Measurements from ENCODE around the gene RABGAP1L. TPM values are rescaled to one million over a fixed set of nuclear protein-coding genes. Genes with fewer than 3 reads are reported as not detected.
"Not testable (repeated sequence)": the region's sequence is repeated elsewhere in the genome, so short reads cannot be mapped to it uniquely, and the experiment has no call there.

RABGAP1L gene
- total RNA-seq, 1 experiment from 2014 or later = 20.2 TPM

- no peak for DNase-seq (ENCODE audit: low spot score)
Measured at GRCh38 chr1:174289644-174290310, 130.5 kb downstream of the RABGAP1L start.

DNA sequence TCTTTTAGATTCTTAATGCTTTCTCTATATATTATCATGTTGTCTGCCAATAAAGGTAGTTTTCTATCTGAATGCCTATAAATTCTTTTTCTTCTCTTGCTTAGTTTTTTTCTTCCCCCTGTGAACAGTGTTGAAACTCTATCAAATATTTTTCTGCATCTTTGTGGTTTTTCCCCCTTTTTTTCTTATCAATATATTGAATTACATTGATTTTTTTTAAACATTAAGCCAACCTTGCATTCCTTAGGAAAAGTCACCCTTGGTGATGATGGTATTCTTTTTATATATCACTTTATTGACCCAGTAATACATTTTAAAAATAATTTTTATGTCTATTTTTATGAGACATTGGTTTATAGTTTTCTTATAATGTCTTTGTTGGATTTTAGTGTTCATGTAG lies 131.7 kb downstream of the RABGAP1L start:
- no peak for DNase-seq (ENCODE audit: low spot score)

DNA sequence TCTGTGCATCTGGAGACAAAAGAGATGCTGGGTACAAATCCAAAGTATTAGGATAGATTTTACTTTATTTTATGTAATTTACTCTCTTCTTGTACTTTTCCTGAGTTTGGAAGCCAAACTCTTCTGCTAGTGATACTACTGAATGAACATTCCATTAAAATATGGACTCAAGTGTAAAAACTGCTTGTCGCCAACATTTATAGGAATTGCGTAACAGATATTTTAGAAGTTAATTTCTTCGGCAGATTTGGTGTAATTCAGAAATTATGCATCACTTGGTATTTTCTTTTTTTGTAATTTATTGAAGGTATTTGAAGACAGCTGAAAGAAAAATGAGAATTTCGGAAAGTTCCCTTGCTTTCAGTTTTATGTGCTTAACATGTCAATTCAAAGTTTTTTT lies 137.0 kb downstream of the RABGAP1L start:
- DNase-seq (ENCODE audit: low spot score) = no peak

DNA sequence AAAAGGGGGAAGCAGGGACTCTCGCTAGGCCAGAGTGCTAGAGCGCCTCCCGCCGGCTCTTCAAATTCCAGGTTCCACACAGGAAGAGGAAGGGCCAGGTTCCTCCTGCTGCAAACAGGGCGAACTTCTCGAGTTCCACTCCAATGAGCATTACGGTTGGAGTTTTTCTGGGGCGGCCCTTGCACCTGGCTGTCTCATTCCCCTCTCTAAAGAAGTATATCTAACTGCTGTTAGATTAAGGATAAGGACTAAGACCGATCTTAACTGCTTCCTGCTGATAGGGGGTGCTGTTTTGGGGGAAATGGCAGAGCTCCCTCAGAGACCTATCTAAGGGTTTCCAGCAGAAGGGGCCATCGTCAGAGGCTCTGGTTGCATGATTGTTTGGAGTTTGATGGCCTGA lies 138.0 kb downstream of the RABGAP1L start:
- no peak for DNase-seq (ENCODE audit: low spot score)

- no peak for DNase-seq (ENCODE audit: low spot score)
Measured at GRCh38 chr1:174301295-174302077, 142.2 kb downstream of the RABGAP1L start.

GRCh38 chr1:174308604-174309003 lies 149.3 kb downstream of the RABGAP1L start:
- no peak for DNase-seq (ENCODE audit: low spot score)

GRCh38 chr1:174309490-174309889 lies 150.2 kb downstream of the RABGAP1L start:
- DNase-seq (ENCODE audit: low spot score) = no peak

DNA sequence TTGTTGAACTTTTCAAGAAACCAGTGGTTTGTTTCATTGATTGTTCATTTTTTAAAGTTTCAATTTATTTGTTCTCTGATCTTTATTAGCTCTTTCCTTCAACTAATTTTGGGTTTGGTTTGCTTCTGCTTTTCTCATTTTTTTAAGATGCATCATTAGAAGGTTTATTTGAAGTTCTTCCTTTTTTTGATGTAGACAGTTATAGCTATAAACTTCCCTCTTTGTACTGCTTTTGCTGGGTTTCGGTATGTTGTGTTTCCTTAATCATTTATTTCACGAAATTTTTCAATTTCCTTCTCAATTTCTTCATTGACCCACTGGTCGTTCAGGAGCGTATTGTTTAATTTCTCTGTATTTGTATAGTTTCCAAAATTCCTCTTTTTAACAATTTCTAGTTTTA lies 155.1 kb downstream of the RABGAP1L start:
- DNase-seq (ENCODE audit: low spot score) = no peak

DNA sequence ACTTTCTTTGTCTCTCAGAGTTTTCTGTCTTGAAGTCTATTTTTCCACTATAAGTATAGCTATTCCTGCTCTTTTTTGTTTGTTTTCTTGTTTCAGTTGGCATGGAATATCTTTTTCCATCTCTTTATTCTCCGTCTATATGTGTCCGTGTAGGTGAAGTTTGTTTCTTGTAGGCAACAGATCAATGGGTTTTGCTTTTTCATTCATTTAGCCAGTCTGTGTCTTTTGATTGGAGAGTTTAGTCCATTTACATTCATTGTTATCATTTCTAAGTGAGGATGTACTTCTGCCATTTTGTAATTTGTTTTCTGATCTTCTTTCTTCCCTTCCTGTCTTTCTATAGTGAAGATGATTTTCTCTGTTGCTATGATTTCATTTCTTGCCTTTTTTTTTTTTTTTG lies 155.9 kb downstream of the RABGAP1L start:
- no peak for DNase-seq (ENCODE audit: low spot score)

GRCh38 chr1:174320897-174321296 lies 161.6 kb downstream of the RABGAP1L start:
- DNase-seq (ENCODE audit: low spot score) = not testable (repeated sequence)

- no peak for DNase-seq (ENCODE audit: low spot score)
Measured at GRCh38 chr1:174322202-174322862, 163.0 kb downstream of the RABGAP1L start.

DNA sequence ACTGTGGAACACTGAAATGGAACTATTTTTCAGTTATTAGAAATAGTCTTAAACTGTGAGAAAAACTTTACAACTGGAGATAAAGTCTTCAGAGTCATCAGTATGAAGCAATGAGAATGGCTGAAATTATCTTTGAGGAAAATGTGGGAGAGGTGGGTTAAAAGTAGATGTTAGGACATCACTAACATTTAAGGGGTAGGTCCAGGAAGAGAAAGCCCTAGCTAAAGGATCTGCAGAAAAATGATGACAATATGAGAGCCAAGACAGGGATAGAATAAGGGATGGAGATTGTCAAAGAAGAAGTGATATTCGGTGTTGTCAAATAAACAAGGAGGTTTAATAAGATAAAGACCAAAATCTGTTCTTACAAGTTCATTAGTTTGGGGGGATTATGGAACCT lies 165.2 kb downstream of the RABGAP1L start:
- DNase-seq (ENCODE audit: low spot score) = no peak

DNA sequence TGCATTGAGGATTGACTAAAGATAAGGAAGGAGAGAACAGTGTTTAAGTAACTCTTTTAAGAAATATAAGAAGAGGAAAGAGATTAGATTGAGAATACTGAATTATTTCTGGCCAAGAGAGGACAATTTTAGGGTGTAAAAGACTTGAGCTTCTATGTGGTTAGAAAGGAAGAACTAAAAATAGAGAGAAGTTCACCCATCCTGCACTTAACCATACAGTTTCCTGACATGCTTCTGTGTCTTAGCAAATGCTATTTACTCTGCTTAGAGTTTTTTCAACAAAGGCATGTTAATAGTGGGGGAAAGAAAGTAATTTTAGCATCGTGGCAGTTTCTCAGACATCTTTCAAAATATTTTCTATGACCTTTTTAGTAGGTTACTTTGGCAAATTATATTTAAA lies 165.6 kb downstream of the RABGAP1L start:
- DNase-seq (ENCODE audit: low spot score) = no peak

DNA sequence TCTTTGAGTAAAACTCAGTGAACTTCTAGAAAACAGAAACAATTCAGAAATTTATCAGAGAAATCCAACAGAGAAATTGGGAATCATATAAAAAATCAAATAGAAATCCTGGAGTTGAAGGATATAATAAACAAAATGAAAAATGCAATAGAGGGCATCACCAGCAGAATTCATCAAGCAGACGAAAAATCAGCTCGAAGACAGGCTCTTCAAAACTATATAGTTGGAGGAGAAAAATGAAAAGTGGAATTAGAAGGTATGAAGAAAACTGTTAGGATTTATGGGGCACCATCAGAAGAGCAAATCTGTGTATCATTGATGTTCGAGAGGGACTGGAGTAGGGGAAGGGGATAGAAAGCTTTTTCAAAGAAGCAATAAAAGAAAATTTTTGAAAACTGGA lies 167.0 kb downstream of the RABGAP1L start:
- DNase-seq (ENCODE audit: low spot score) = no peak

DNA sequence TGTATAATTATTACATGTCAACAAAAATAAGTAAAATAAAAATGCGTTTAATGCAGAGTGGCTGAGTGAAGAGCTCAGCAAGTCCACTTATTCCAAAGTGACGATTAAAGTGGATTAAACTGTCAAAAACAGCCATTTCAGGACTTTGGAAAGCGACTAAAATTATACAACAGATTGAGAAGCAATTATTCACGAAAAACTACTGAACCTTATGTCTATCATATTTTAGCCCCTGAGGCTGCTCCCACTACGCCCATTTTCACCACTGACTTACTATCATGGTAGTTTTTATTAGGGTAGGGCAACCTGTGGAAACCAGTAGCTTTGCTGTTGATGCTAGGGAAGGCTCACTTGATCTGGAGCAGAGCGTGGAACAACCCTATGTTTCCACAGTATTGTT lies 174.1 kb downstream of the RABGAP1L start:
- no peak for DNase-seq (ENCODE audit: low spot score)

- DNase-seq (ENCODE audit: low spot score) = no peak
Measured at GRCh38 chr1:174337000-174337681, 177.8 kb downstream of the RABGAP1L start.

DNA sequence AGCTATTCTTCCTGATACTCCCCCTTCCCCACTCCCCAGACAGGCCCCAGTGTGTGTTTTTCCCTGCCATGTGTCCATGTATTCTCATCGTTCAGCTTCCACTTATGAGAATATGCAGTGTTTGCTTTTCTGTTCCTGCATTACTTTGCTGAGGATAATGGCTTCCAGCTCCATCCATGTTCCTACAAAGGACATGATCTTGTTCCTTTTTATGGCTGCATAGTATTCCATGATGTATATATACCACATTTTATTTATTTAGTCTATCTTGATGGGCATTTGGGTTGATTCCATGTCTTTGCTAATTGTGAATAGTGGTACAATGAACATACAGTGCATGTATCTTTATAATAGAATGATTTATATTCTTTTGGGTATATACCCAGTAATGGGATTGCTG lies 181.1 kb downstream of the RABGAP1L start:
- DNase-seq (ENCODE audit: low spot score) = not testable (repeated sequence)

GRCh38 chr1:174344162-174344561 lies 184.8 kb downstream of the RABGAP1L start:
- DNase-seq (ENCODE audit: low spot score) = no peak

DNA sequence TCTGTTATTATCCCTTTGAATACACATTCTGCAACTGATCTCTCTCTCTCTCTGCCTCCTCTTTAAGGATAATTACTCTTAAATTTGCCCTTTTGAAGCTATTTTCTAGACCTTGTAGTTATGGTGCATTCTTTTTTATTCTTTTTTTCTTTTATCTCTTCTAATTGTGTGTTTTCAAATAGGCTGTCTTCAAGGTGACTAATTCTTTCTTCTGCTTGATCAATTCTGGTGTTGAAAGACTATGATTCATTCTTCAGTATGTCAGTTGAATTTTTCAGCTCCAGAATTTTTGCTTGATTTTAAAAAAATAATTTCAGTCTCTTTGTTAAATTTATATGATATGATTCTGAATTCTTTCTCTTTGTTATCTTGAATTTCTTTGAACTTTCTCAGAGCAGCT lies 192.8 kb downstream of the RABGAP1L start:
- no peak for DNase-seq (ENCODE audit: low spot score)

- DNase-seq (ENCODE audit: low spot score) = no peak
Measured at GRCh38 chr1:174352883-174353608, 193.7 kb downstream of the RABGAP1L start.

DNA sequence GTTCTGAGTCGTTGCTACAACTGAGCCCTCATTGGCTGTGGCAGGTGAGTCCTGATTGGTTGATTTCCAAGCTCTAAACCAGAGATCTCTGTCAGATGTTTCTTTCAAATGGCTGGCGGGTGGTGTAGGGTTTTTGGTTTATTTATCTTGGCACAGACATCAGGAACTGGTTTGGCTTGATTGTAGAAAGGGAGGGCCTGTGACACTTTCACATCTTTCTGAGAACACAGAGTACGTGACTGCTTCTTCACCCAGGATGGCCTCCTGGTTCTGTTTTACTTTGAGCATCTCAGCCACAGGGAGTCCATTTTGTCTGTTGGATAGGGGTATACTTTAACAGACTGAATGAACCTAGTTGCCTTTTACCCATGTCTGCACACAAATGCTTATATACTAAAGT lies 199.0 kb downstream of the RABGAP1L start:
- DNase-seq (ENCODE audit: low spot score) = peak; percentile 40
